Astrocyte of the hippocampus (primary cell): ENCODE measurements around the gene CCDC83.

Source experiments
- DNase-seq: peaks from one replicate; pipeline ENCODE4 v3.0.0; 2011; ENCODE audit warnings: low read depth, low spot score

Gene CCDC83

DNA sequence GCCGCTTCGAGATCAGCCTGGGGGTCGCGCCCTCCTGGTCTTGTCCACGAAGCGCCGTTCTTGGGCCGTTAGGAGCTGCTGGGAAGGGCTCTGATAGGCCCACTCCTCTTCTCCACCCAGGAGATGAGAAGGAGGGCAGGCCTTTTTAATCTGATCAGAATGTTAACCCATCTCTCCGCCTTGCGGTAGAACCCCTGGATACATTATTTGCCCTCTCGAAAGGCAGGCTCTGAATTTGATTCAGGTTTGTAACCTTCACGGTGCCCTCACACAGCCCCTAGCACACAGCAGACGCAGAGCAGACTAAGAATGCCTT, at the start of gene CCDC83:
CCDC83 (plus strand) TSS at position 43 of the 316 bp plus-strand sequence. CDS start 9,741 bp downstream, outside the sequence.
- no peak for DNase-seq

DNA sequence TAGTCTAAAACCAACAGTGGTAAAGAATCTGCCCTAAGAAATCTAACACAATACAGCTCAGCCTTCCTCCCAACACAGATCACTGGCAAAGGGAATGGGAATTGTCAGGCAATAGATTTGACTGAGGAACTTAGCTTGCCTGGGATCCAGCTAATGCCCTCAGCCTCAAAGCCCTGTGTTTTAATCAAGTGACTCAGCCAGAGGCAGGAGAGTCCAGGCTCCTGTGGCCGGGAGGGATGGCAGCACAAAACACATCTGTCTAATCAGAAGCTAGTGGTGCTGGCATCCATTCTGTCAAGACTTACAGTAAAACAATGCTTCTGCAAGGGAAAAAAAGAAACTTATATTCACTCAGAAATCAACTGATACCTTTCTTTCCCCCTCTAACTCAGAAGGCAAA, 49.8 kb upstream of the CCDC83 start:
- DNase-seq = peak; percentile 41

DNA sequence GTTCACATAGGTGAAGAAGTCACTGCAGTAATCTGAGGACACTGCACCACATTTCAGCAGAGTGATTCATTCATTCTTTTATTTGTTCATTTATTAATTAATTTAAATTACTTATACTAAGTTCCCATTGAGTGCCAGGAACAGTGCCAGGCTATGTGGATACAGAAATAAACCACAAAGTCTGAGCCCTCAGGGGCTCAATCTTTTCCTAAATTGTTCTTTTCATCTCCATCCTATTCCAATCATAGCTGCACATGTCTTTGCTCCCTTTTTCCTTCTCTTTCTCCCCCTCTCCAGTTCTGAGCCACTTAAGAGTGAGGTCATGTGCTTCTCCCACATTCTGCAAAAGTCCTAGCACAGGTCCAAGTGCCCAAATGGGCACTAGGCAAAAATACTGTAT, 49.2 kb upstream of the CCDC83 start:
- DNase-seq = no peak

DNA sequence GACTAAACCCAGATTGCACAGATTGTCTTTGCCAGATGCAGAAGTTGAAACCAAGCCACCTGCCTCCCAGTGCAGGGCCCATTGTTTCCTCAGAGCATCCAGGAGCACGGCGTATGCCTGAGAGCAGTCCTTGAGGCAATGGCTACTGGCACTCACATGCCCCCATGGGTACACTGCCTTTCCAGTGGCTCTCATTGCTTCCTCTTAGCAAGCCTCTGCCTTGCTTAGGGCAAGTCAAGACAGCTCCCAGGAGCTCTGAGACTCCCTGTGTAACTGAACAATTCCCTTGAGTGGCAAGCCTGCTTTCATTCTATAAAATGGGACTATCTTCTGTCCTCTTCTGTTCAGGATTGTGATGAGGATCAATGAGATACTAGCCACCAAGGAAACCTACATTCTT, 48.3 kb upstream of the CCDC83 start:
- DNase-seq = no peak

DNA sequence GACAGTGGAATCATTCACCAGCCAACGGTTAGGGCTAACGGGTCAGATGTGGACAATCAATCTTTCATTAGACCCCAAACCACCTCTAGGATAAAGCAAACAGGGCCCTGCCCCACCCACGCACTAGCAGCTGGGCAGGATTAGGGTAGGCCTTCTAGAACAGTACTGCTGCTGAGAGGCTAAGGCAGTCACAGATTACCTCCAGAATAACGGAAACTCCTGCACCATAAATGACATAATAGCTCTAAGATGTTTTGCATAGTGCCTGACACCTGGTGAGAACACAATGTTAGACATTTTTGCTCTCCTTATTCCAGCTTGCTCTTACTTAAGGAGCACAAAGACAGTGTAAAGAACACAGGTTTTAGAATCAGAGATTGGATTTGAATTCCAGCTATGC, 46.0 kb upstream of the CCDC83 start:
- DNase-seq = no peak

DNA sequence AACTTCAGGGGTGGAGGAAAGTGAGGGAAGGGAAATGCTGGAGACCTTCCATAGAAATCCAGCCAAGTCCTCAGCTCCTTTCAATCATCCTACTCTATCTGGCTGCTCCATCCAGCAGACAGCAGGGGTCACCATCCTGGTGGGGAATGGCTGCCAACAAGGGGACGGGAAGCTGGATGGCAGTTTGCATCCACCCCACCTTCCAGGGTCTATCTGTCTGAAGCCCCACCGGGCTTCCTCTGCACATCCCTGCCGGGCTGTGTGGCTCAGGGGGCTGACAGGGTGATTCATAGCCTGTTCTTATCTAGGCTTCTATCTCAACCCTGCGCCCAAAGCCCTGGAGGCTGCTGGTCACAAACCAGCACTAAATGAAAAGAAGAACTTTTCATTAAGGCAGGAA, 45.3 kb upstream of the CCDC83 start:
- peak; percentile 24 for DNase-seq

DNA sequence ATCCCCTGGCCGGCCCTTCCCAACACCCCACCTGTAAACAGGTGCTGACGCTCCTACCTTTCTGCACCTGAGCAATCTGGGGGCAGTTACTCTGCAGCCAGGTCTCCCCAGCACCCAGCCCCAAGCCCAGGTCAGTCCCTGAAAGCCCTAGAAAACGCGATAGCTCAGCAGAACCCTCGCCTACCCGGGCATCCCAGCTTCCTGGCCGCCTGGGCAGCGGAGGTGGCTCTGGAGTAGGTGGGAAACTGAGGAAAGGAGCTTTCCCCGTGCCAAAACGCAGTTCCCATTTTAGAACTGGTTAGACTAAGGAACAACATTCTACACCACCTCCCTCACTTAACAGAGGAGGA, 44.7 kb upstream of the CCDC83 start:
- no peak for DNase-seq

DNA sequence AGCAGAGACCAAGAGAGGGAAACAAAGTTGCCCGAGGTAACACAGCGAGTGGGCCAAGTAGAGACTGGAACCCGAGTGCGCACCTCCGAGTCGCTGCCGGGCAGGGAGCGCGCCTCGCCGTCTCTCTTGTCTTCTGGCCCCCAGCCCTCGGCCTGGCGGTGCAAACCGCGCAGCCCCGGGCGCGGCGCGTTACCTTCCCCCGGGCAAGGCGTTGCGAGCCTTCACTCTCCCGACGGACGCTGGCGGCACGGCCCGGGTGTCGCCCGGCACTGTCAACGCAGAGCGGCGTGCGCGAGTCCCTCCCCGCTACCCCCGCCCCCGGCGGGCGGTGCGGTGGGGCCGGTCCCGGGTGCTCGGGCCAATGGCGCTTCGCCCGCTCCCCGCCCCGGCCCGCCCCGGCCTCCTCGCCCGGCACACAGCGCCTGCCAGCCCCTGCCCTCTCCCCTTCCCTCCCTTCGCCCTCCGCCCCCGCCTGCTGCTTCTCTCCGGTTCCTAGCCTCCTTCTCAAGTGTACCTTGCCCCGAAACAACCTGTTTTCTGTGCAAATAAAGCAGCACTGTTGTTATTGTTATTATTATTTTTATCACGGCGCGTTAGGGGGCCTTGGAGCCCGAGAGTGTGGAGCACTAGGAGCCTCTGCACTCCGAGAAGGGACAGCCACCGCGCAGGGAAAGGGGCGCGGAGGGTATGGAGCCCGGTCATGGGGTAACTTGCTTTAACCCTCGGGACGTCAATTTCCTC, 44.1 kb upstream of the CCDC83 start, which contains the start of gene SYTL2:
SYTL2 (minus strand) TSS at position 271 of the 741 bp plus-strand sequence. CDS start 53,416 bp downstream, outside the sequence.
- DNase-seq = peak; percentile 76

DNA sequence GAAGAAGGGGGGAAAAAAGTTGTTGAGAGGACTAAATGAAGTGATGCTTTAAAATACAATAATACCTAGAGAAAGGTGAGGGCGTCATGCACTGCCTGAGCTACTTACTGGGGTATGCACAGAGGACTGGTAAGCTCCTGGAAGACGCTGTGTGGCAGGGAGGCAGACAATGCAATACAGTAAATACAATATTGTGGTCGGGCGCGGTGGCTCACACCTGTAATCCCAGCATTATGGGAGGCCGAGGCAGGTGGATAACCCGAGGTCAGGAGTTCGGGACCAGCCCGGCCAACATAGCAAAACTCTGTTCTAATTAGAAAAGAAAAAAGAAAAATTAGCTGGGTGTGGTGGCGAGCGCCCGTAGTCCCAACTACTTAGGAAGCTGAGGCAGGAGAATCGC, 43.6 kb upstream of the CCDC83 start:
- no peak for DNase-seq

DNA sequence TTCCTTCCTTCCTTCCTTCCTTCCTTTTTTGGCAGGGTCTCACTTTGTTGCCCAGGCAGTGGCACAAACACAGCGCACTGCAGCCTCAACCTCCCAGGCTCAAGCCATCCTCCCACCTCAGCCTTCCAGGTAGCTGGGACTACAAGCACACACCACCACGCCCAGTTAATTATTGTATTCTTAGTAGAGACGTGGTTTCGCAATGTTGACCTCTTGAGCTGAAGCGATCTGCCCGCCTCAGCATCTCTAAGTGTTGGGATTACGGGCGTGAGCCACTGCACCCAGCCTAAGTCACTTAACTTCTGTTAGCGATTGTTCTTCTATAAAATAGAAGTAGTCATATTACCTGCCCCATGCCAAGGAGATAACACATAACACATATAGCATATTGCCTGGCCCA, 41.5 kb upstream of the CCDC83 start:
- no peak for DNase-seq

DNA sequence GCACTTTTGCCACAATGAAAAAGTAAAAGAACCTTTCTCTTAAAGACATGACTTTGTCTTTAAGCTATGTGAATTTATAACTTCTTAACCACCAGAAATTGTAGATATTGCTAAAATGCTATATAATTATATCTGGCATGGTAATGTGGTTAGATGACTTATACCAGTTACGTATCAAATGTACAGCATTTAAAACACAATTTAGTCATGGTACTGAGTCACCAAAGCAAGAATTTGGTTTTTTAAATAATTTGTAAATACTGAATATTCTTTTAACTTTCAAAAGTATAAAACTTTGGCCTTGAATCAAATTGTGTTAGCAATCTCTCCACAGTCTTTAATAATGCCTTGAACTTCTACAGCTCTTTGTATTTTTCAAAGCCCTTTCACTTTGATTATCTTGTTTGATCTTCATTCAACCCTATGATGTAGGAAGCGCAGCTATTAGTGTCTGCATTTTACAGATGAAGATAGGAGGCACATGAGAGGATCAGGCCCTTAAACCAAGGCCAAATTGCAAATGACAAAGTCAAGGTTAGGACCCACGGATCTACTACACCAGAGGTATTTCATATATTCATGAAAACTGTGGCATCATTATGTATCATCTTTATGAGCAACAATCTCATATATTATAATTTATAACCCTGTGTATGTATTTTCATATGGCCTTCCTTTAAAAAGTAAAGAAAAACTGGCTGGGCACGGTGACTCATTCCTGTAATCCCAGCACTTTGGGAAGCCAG, 39.8 kb upstream of the CCDC83 start:
- peak; percentile 12 for DNase-seq

DNA sequence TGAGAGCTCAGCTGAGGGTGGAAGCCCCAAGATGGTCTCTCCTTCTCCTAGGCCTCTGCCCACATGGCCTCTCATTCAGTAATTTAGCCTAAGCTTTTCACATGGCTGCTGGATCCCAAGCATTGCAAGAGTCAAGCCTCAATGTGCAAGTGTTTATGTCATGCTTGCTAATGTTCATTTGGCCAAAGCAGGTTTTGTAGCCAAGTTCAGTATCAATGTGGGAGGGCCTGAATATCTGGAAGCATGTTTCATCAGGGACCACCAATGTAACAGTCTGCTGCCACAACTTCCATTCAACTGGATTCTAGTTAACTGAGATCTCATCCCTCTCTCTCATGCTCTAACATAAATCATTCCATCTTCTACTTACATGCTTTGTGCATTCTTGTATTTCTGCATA, 35.7 kb upstream of the CCDC83 start:
- DNase-seq = no peak

DNA sequence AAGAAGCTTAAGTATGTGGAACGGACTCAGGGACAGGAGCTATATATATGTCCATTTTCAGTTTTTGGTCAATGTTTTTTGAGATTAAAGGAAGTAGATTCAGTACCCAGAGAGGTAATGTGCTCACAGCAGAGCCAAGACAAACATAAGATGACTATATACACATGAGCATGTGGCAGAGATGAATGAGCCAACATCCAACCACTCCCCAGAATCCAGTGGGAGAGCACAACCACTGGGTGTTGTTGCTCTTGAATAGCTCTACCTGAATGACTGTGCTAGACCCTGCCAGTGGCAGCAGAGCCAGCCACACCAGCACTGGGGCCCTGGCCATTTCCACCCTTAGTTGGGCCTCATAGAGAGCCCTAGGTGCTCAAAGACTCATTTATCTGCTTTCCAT, 33.5 kb upstream of the CCDC83 start:
- DNase-seq = peak; percentile 55

DNA sequence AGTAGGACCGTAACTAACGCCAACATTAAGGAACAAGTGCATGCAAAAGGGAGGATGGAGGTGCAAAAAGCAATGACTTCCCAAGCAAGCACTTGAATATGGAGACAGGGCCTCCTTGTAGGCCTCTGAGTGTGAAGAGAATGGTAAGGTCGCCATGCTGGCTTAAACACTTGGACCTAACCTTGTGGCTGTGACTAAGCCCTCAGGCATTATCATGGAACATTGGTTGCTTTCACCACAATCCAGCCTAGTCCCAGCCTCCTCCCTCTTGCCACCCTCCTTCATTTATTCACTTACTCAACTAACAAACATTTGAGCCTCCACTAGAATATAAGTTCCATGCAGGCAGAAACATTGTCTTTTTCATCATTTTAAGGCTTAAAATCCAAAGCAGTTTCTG, 32.4 kb upstream of the CCDC83 start:
- peak; percentile 60 for DNase-seq

DNA sequence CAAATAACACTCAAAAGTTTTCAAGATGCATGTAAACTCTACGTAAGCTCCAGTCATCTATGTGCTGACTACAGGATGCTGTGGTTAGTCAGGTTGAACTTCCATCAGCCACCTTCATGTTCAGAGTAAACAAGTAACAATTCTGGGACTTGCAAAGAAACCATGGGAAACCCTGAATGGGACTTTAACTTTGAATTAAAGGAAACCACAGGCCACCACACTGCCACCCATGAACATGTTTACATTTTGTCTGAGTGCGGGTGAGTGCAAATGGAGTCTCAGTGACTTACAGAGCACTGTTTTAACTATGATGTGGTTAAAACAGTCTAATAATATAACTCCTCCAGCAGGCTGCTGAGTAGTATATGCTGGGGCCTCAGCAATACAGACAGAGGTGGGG, 31.4 kb upstream of the CCDC83 start:
- DNase-seq = no peak

DNA sequence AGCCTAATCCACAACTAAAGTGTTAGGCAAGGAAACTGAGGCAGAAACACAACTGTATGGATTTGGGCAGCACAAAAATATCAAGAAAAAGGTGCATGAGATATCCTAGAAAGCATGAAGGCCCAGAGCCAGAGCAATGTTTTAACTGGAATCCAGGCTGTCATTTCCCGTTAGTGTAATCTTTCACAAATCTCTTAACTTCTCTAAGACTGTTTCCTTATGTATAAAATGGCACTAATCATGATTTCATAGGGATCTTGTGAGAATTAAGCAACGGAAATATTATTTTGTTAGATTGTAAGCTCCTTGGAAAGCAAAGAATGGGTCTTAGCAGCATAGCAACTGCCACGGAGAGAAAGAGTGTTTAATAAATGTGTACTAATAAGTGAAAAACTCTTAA, 29.6 kb upstream of the CCDC83 start:
- no peak for DNase-seq

DNA sequence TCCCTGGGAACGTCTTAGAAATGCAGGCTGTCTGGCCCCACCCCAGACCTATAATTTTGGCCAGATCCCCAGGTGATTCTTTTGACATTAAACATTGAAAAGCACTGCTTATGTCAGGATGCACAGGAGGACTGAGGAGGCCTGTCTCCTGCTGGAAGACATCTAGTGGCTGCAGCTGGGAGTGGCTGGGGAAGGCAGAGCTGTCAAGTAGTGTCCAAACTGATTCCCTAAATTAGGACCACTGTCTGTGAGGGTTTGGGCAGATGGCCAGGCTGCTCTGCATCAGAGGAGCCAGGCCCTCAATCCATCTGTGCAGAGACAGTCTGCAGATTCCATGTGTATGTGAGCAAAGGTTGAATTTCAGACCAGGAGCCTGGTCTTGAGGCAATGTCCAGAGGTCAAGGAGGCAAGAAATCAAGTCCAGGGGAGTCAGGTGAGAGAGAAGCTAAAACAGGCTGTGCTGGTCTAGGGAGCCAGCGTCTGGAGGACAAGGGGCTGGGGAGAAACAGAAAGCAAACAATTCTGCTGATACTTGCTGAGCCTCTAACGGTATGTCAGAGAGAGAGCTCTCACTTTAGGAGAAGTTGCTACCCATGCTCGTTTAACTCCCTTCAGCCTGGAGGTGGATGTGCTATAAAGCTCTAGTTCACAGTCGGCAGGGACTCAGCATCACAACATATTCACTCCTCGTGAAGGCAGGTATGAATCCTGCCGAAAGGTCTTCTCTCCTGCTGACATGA, 28.9 kb upstream of the CCDC83 start:
- peak; percentile 39 for DNase-seq

DNA sequence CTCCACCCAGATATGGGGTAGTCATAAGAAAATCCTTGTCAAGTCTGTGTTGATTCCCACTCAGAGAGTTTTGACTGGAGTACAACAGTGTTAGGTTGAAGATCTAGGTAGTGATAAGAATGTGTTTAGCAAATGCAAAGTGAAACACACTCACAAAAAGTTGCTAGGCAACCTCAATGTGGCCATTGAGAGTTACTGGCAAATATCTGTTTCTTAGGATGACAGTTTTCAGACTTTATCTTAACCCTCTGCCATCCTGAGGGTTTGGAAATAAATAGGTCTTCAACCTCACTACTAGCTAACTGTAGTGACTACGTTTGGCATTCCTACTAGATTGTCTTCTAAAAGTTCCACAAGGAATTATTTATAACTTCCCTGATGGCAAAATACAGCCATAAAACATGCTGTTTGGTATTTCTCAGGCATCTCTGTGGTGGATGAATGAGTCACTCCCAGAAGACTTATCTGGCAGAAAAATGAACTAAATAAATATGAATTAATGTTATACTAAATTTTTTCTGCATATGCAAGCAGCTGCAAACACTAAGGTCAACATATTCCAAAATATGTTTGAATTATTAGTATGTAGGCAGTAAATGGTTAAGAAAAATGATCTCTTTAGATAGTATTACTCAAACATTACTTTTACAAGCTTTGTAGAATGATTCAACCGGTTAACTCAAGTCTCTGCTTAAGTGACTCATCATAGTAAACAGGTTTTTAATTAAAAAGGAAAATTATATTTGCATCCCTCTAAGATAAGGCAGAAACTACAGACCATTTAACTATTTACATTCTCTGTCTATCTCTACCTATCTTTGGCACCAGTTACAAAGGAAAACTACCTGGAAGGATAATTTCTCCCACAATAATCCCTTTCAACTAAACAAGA, 27.2 kb upstream of the CCDC83 start:
- DNase-seq = peak; percentile 80

DNA sequence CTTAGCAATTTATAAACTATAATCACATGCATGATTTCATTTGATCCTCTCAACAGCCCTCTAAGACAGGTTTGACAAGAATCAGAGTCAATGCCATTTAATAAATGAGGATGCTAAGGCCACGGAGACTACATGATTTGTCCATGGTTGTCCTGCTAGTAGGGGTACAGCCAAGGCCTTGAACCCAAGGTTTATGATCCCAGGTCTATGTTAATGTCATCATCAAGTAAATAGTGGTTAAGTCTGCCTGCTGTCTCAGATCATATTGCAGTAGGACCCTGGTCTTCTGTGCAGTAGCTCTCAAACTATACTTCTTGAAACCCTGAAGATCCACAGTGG, 26.6 kb upstream of the CCDC83 start:
- DNase-seq = no peak

DNA sequence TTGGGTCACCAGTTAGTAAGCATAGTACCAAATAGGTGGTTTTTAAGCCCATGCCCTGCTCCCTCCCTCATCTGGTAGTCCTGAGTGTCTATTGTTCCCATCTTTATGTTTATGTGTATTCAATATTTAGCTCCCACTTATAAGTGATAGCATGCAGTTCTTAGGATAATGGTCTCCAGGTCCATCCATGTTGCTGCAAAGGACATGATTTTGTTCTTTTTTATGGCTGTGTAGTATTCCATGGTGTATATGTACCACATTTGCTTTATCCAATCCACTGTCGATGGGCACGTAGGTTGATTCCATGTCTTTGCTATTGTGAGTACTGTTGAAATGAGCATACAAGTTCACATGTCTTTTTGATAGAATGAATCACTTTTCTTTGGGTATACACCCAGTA, 26.0 kb upstream of the CCDC83 start:
- no peak for DNase-seq

DNA sequence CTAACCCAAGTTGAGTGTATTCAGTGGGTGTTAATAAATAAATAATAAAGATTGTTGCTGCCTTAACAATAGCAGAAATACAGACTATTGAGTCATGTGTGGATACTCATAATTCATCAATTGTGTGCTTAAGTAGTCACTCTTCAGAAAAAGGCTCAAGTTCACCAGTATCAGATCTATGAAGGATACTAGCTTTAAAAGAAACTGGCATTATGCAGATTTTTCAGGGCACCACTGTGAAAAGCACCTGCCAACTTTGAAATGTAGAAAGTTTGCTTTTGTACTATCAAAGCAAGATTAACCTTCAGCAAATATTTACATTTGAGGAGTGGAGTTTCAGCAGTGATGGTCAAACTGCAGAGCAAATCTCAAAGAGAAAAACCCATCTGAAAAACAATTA, 24.1 kb upstream of the CCDC83 start:
- no peak for DNase-seq

DNA sequence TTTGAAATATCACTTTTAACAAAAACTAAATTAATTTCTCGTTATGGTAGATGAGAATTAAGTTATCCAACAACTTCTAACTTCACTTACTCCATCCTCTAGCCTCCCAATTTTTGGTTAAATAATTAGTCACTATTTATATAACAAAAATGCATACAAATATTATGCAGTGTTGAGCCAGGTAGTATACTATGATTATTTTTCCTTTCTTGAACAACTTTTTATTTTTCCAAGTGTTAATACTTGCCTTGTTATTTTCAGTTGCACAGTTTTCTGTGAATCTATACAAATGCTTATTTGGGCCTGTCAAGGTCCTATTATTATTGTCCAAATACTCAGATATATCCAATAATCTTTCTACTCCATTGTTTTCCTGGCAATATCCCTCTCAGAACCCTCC, 19.9 kb upstream of the CCDC83 start:
- DNase-seq = no peak
